HCEC 1CT (cell line): ENCODE results near the gene OR4C13.
"Not testable (repeated sequence)": the region's sequence is repeated elsewhere in the genome, so short reads cannot be mapped to it uniquely, and the experiment has no call there.

Source experiments
- DNase-seq: peaks from one replicate; pipeline ENCODE4 v3.0.0-alpha.2; 2017

OR4C13 gene

GRCh38 chr11:49952091-49952490, at the start of gene OR4C13:
Gene OR4C13, plus strand, starts transcription at chr11:49952391. Its CDS starts 32 bp downstream, at chr11:49952423.
- no peak for DNase-seq

- not testable (repeated sequence) for DNase-seq
Observed at GRCh38 chr11:49911516-49911915, 40.7 kb upstream of the OR4C13 start.

- DNase-seq, result not testable (repeated sequence)
Observed at GRCh38 chr11:49948701-49949100, 3.5 kb upstream of the OR4C13 start.

GRCh38 chr11:49973439-49973838, 21.2 kb downstream of the OR4C13 start:
- not testable (repeated sequence) for DNase-seq

- DNase-seq, result not testable (repeated sequence)
Observed at GRCh38 chr11:49982435-49982834, 30.2 kb downstream of the OR4C13 start, which contains the start of gene OR4C12. Gene OR4C12, minus strand, starts transcription at chr11:49982535. Its CDS starts 34 bp downstream, at chr11:49982501.

GRCh38 chr11:49995565-49995964, 43.4 kb downstream of the OR4C13 start:
- DNase-seq, result peak; percentile 38
